ENCODE results near the gene SLC5A10. TPM values are rescaled to one million over a fixed set of nuclear protein-coding genes. Genes with fewer than 3 reads are reported as not detected.
A peak's percentile ranks its signal among the peaks of the same experiment; 100 is the strongest.

SLC5A10 gene
- total and polyA plus RNA-seq, 8 donors = 0.60 to 1.0 (median 0.77) TPM; not detected in 2

DNA sequence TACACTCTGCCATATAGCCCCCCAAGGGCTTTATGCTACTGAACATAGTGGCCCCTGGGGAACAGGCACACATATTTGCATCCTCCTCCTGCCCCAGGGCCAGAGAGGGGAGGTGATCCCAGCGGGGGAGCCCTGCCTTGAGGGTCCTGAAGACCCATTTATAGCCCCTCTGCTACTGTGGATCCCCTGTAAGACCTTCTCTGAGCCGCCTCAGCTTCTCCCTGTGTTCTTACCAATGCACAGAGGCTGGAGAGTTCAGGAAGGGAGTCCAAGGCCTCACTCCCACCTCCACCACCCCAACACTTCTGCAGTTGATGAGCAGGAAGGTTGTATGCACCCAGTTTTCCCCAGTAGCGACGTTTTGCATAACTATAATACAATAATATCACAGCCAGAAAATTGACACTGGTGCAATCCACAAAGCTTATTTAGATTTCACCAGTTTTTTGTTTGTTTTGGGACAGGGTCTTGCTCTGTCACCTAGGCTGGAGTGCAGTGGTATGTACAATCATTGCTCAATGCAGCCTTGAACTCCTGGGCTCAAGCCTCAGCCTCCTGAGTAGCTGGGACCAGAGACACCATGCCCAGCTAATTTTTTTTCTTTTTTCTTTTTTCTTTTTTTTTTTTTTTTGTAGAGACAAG, 53.9 kb downstream of the SLC5A10 start:
- intact Hi-C loops (cut with DNase I) = no loop called here
- peaks cover 3 to 32% of the 10 kb centered on the region in 2 donors for H3K4me1 ChIP-seq
- no peak for ATAC-seq
- no peak overlapping the region for H3K4me3 ChIP-seq
- no peaks in the 10 kb centered on the region for H3K9me3 ChIP-seq
- no peak overlapping the region for H3K27ac ChIP-seq
- peak in 1 of 4 donors; percentile 23 for DNase-seq
- H3K27me3 ChIP-seq = peaks cover 0 to 28% of the 10 kb centered on the region in 2 donors
- no peaks in the 10 kb centered on the region for H3K36me3 ChIP-seq
- TF ChIP-seq, protein P1, sequence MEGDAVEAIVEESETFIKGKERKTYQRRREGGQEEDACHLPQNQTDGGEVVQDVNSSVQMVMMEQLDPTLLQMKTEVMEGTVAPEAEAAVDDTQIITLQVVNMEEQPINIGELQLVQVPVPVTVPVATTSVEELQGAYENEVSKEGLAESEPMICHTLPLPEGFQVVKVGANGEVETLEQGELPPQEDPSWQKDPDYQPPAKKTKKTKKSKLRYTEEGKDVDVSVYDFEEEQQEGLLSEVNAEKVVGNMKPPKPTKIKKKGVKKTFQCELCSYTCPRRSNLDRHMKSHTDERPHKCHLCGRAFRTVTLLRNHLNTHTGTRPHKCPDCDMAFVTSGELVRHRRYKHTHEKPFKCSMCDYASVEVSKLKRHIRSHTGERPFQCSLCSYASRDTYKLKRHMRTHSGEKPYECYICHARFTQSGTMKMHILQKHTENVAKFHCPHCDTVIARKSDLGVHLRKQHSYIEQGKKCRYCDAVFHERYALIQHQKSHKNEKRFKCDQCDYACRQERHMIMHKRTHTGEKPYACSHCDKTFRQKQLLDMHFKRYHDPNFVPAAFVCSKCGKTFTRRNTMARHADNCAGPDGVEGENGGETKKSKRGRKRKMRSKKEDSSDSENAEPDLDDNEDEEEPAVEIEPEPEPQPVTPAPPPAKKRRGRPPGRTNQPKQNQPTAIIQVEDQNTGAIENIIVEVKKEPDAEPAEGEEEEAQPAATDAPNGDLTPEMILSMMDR (IDR thresholded peaks at IDR 0.05) = no peak

DNA sequence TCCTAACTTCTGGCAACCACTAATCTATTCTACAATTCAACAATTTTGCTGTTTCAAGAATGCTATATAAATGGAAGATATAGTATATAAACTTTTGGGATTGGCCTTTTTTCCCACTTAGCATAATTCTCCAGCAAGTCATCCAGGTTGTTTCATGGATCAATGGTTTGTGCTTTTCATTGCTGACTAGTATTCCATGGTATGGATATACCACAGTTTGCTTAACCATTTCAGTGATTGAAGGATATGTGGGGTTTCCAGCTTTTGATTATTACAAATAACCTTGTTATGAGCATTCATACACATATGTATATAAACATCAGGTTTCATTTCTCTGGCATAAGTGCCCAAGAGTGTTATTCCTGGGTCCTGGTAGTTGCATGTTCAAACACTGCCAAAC, 54.7 kb downstream of the SLC5A10 start:
- no peak overlapping the region for H3K4me3 ChIP-seq
- H3K9me3 ChIP-seq = no peaks in the 10 kb centered on the region
- H3K27ac ChIP-seq = no peak overlapping the region
- intact Hi-C loops (cut with DNase I) = no loop called here
- DNase-seq = no peak
- no peak for ATAC-seq
- H3K36me3 ChIP-seq = no peaks in the 10 kb centered on the region
- H3K4me1 ChIP-seq = peaks cover 3 to 32% of the 10 kb centered on the region in 2 donors
- peaks cover 0 to 28% of the 10 kb centered on the region in 2 donors for H3K27me3 ChIP-seq
- TF ChIP-seq, protein P1 (IDR thresholded peaks at IDR 0.05) = no peak

DNA sequence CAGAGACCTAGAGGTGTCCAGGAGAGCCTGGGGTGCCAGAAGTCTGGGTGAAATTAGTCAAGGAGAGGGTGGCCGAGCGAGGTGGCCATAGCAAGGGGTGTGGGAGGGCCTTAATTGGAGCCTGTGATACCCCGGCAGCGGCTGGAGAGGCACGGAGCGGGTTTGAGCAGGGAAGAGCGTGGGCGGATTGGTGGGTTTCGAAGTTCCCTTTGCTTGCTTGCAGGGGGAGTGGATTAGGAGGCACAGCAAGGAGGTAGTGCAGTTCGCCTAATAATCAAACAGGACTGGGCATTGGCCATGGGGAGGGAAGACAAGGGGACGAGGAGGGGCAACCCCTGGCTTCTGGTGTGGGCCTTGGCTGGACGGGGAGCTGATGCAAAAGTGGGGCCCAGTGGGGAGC, 58.0 kb downstream of the SLC5A10 start:
- Histone ChIP-seq H3K27ac (no peak overlapping the region), H3K4me1 (peaks cover 0 to 3% of the 10 kb centered on the region in 2 donors), H3K27me3 (peaks cover 0 to 4% of the 10 kb centered on the region in 2 donors), H3K9me3 (no peaks in the 10 kb centered on the region), H3K36me3 (no peaks in the 10 kb centered on the region), H3K4me3 (no peak overlapping the region)
- ATAC-seq = no peak
- peak in 1 of 4 donors; percentile 54 for DNase-seq
- TF ChIP-seq, protein P1 (IDR thresholded peaks at IDR 0.05) = no peak
- intact Hi-C loops (cut with DNase I) = no loop called here

DNA sequence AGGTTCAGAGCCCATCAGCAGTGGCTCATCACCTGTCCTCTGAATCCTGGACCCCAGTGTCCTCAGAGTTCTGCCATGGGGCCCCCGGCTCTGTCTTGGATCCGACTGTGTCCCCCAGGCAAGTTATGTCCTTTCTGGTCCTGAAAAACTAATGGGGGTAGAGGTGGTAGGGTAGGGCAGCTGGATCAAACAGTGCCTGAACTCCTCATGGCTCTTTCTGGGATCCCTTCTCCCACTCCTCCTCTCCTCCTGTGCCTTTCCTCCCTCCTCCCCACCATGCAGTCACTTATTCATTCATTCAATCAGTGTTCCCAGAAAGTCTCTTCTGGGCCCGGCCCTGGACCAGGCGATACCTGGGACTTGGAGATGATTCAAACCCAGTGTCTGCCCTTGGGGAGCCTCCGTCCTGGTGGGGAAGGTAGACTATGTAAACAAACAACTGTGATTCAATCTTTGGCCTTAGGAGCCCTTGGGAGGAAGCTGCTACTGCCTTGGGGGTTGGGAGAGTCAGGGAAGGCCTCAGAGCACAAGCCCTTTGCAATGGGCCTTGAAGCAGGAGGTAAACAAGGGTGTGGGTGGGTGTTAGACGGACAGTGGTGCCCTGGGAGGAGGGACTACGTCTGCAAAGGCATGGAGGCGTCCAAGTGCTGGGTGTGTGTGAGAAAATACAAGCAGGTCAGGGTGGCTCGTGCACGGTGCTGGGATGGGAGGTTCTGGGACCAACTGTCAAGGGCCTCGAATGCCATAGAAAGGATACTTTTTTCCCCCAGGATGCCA, 59.0 kb downstream of the SLC5A10 start:
- intact Hi-C loops (cut with DNase I) = no loop called here
- H3K4me1 ChIP-seq = no peaks in the 10 kb centered on the region
- peak in 1 of 4 donors; percentile 34 for DNase-seq
- ATAC-seq = peak; percentile 16
- no peak overlapping the region for H3K4me3 ChIP-seq
- H3K36me3 ChIP-seq = no peaks in the 10 kb centered on the region
- no peaks in the 10 kb centered on the region for H3K27me3 ChIP-seq
- TF ChIP-seq, protein P1 (IDR thresholded peaks at IDR 0.05) = no peak
- no peaks in the 10 kb centered on the region for H3K9me3 ChIP-seq
- no peak overlapping the region for H3K27ac ChIP-seq

DNA sequence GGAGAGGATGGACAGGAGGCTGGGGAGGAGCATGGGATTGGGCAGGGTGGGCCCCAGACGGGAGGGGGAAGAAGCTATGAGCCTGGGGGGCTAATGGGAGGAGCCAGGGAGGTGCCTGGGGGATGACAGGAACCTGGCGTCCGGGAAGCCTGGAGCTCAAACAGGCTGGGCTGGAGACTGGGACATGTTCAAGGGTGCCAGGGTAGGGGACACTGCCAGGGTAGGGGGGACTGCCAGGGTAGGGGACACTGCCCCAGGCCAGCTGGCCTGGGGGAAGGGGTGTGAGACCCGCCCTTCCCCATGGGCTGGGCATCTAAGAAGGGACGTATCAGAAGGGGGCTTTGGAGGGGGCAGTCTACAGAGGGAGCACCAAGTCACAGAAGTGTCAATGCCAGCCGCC, 59.6 kb downstream of the SLC5A10 start:
- Histone ChIP-seq H3K27ac (no peak overlapping the region), H3K9me3 (no peaks in the 10 kb centered on the region), H3K36me3 (no peaks in the 10 kb centered on the region), H3K27me3 (no peaks in the 10 kb centered on the region), H3K4me1 (no peaks in the 10 kb centered on the region), H3K4me3 (no peak overlapping the region)
- TF ChIP-seq, protein P1 (IDR thresholded peaks at IDR 0.05) = no peak
- intact Hi-C loops (cut with DNase I) = no loop called here
- DNase-seq (peak in 1 of 4 donors; percentile 55), ATAC-seq (no peak)

Measured in left lung (tissue), 10 donors.